SH-SY5Y (cell line): Measurements from ENCODE around the gene OTULINL.

Experiments
- GATA2 ChIP-seq: IDR thresholded peaks from 2 replicates; pipeline ENCODE4 v1.6.1; 2011; ENCODE audit warnings: mild to moderate bottlenecking, low read depth, low read length
- GATA3 ChIP-seq: IDR thresholded peaks from 2 replicates; pipeline ENCODE4 v1.6.1; 2011; ENCODE audit warnings: low read depth, mild to moderate bottlenecking, low read length, moderate library complexity

DNA sequence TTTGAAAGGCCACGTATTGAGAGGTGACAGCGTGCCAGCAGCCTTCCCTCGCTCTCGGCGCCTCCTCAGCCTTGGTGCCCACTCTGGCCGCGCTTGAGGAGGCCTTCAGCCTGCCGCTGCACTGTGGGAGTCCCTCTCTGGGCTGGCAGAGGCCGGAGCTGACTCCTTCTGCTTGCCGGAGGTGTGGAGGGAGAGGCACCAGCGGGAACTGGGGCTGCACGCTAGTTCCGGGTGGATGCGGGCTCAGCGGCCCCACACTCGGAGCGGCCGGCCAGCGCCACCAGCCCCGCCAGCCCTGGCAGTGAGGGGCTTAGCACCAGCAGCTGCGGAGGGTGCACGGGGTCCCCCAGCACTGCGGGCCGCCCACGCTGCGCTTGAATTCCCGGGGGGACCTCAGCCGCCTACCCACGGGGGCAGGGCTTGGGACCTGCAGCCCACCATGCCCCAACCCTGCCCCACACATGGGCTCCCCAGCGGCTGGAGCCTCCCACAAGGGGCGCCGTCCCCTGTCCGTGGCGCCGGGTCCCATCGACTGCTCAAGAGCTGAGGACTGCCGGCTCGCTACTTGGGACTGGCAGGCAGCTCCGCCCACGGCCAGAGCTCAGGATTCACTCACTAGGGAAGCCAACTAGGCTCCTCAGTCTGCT lies 4.4 kb upstream of the OTULINL start:
- no peak for TF ChIP-seq GATA3
- TF ChIP-seq GATA2 = no peak
